Epithelial cell of prostate (primary cell): Measurements from ENCODE around the gene COPS2.
"Not testable (repeated sequence)": the region's sequence is repeated elsewhere in the genome, so short reads cannot be mapped to it uniquely, and the experiment has no call there.

Experiments used
- DNase-seq: peaks from one replicate; pipeline ENCODE4 v3.0.0-alpha.2; 2011; ENCODE audit warnings: low read depth, low spot score
- H3K27ac ChIP-seq: fragments of 450-650 bp; 2 replicates; pipeline ENCODE4 v1.5.1; 2017; ENCODE audit warnings: mild to moderate bottlenecking

Gene COPS2

GRCh38 chr15:49115062-49115461 is 40.3 kb downstream of the COPS2 start:
- H3K27ac ChIP-seq, result no peak overlapping the region
- no peak for DNase-seq

GRCh38 chr15:49110158-49110944 is 45.0 kb downstream of the COPS2 start:
- DNase-seq, result no peak
- H3K27ac ChIP-seq, result no peak overlapping the region

- DNase-seq, result peak; percentile 12
- peak overlapping the region; percentile 0 for H3K27ac ChIP-seq
Observed at GRCh38 chr15:49103002-49103401, 52.4 kb downstream of the COPS2 start.

GRCh38 chr15:49101536-49101935 is 53.9 kb downstream of the COPS2 start:
- DNase-seq, result no peak
- no peak overlapping the region for H3K27ac ChIP-seq

- H3K27ac ChIP-seq, result no peak overlapping the region
- DNase-seq, result no peak
Observed at GRCh38 chr15:49096090-49096750, 59.2 kb downstream of the COPS2 start.

- no peak for DNase-seq
Observed at GRCh38 chr15:49094923-49095322, 60.5 kb downstream of the COPS2 start.

GRCh38 chr15:49093252-49094105 is 61.9 kb downstream of the COPS2 start:
- no peak overlapping the region for H3K27ac ChIP-seq
- no peak for DNase-seq

More at GRCh38 chr15:49094923-49095322, 60.5 kb downstream of the COPS2 start:
- no peak overlapping the region for H3K27ac ChIP-seq

- H3K27ac ChIP-seq, result no peak overlapping the region
- no peak for DNase-seq
Observed at GRCh38 chr15:49088996-49089395, 66.4 kb downstream of the COPS2 start.

GRCh38 chr15:49085696-49086459 is 69.5 kb downstream of the COPS2 start:
- no peak for DNase-seq
- no peak overlapping the region for H3K27ac ChIP-seq

GRCh38 chr15:49084285-49084570 is 71.2 kb downstream of the COPS2 start:
- H3K27ac ChIP-seq, result no peak overlapping the region
- no peak for DNase-seq

- DNase-seq, result no peak
- H3K27ac ChIP-seq, result no peak overlapping the region
Observed at GRCh38 chr15:49083401-49084284, 71.8 kb downstream of the COPS2 start.

- H3K27ac ChIP-seq, result no peak overlapping the region
- no peak for DNase-seq
Observed at GRCh38 chr15:49082960-49083359, 72.4 kb downstream of the COPS2 start.

- DNase-seq, result no peak
- H3K27ac ChIP-seq, result no peak overlapping the region
Observed at GRCh38 chr15:49079340-49080039, 75.9 kb downstream of the COPS2 start.

GRCh38 chr15:49075881-49076280 is 79.5 kb downstream of the COPS2 start:
- no peak for DNase-seq
- H3K27ac ChIP-seq, result no peak overlapping the region

- not testable (repeated sequence) for DNase-seq, H3K27ac ChIP-seq
Observed at GRCh38 chr15:49074589-49075287, 80.7 kb downstream of the COPS2 start.
